ENCODE results near the gene SLC2A13.

DNA sequence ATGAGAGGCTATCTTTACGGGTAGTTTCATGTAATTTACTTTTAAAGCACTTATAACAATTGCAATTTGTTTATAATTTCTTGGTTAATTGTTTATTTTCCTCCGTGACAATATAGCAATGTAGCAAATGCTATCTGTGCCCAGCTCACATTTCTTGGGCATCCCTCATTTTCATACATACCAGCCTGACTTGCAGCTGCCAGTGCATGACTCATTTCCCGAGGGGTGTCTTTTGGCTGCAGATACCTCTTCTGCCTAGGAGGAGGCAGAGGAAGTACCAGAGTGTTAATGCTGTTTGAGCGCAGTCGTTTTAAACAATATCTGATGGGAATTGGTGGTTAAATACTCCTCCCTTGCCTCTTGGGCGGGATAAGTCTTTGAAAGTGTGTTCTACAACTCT, 382.1 kb downstream of the SLC2A13 start:
- TF ChIP-seq, protein P1, sequence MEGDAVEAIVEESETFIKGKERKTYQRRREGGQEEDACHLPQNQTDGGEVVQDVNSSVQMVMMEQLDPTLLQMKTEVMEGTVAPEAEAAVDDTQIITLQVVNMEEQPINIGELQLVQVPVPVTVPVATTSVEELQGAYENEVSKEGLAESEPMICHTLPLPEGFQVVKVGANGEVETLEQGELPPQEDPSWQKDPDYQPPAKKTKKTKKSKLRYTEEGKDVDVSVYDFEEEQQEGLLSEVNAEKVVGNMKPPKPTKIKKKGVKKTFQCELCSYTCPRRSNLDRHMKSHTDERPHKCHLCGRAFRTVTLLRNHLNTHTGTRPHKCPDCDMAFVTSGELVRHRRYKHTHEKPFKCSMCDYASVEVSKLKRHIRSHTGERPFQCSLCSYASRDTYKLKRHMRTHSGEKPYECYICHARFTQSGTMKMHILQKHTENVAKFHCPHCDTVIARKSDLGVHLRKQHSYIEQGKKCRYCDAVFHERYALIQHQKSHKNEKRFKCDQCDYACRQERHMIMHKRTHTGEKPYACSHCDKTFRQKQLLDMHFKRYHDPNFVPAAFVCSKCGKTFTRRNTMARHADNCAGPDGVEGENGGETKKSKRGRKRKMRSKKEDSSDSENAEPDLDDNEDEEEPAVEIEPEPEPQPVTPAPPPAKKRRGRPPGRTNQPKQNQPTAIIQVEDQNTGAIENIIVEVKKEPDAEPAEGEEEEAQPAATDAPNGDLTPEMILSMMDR (IDR thresholded peaks at IDR 0.05) = no peak
- TF ChIP-seq POLR2A (IDR thresholded peaks at IDR 0.05) = no peak

Data from body of pancreas (tissue), 4 donors.